Left lobe of liver (tissue), 2 donors: Measurements from ENCODE around the gene CPOX. TPM values are rescaled to one million over a fixed set of nuclear protein-coding genes. Genes with fewer than 3 reads are reported as not detected.
A peak's percentile ranks its signal among the peaks of the same experiment; 100 is the strongest.

ENCODE experiments used
- ATAC-seq: fragments of 200-7000 bp; cut with Tn5 transposase; one replicate; pipeline ENCODE4 v1.9.1; 2020; ENCODE audit warnings: mild to moderate bottlenecking, moderate library complexity
- DNase-seq: peaks from one replicate; pipeline ENCODE4 v3.0.0-alpha.2; 2020; ENCODE audit warnings: low spot score
- total RNA-seq: library from RNA; stranded (reverse); gene quantifications from one replicate; pipeline ENCODE4 v1.2.1, GENCODE V29; 2021
- donor health status: DM: no; HTN: no; CAD: no; lungs with moderate emphysema.
- donor health status: DM: no; HTN: yes; CAD: no.

Gene CPOX
- total RNA-seq, 1 donor from 2014 or later: 34.1 TPM

GRCh38 chr3:98596541-98597500 lies 3.4 kb upstream of the CPOX start:
- no peak for ATAC-seq

GRCh38 chr3:98596087-98596486 lies 2.7 kb upstream of the CPOX start:
- no peak for ATAC-seq
- no peak for DNase-seq

More at GRCh38 chr3:98596541-98597500, 3.4 kb upstream of the CPOX start:
- DNase-seq: no peak

GRCh38 chr3:98594628-98595324 lies 1.4 kb upstream of the CPOX start:
- no peak for DNase-seq
- no peak for ATAC-seq

- no peak for ATAC-seq
- no peak for DNase-seq
Observed at GRCh38 chr3:98592345-98592935, 971 bp downstream of the CPOX start.

- DNase-seq: no peak
Observed at GRCh38 chr3:98589331-98590036, 3.9 kb downstream of the CPOX start.

GRCh38 chr3:98588065-98588464 lies 5.3 kb downstream of the CPOX start:
- no peak for DNase-seq
- no peak for ATAC-seq

More at GRCh38 chr3:98589331-98590036, 3.9 kb downstream of the CPOX start:
- no peak for ATAC-seq

GRCh38 chr3:98587654-98588053 lies 5.8 kb downstream of the CPOX start:
- ATAC-seq (no peak), DNase-seq (no peak)

- DNase-seq (no peak), ATAC-seq (no peak)
Observed at GRCh38 chr3:98584547-98584946, 8.9 kb downstream of the CPOX start.

- no peak for DNase-seq
- ATAC-seq: no peak
Observed at GRCh38 chr3:98583766-98584165, 9.6 kb downstream of the CPOX start.

GRCh38 chr3:98582042-98582441 lies 11.4 kb downstream of the CPOX start:
- DNase-seq (no peak), ATAC-seq (no peak)

GRCh38 chr3:98581474-98581873 lies 11.9 kb downstream of the CPOX start:
- DNase-seq (no peak), ATAC-seq (no peak)

- ATAC-seq (peak; percentile 75), DNase-seq (no peak)
Observed at GRCh38 chr3:98580401-98581386, 12.7 kb downstream of the CPOX start.

GRCh38 chr3:98577178-98577895 lies 16.1 kb downstream of the CPOX start:
- DNase-seq (no peak), ATAC-seq (peak; percentile 26)

- ATAC-seq: no peak
Observed at GRCh38 chr3:98574132-98574531, 19.3 kb downstream of the CPOX start.

GRCh38 chr3:98573181-98573728 lies 20.2 kb downstream of the CPOX start:
- DNase-seq (no peak), ATAC-seq (no peak)

More at GRCh38 chr3:98574132-98574531, 19.3 kb downstream of the CPOX start:
- DNase-seq: no peak

- ATAC-seq: no peak
- DNase-seq: no peak
Observed at GRCh38 chr3:98568402-98568801, 25.0 kb downstream of the CPOX start.

GRCh38 chr3:98567666-98568270 lies 25.6 kb downstream of the CPOX start:
- DNase-seq (no peak), ATAC-seq (no peak)

GRCh38 chr3:98565843-98566242 lies 27.6 kb downstream of the CPOX start:
- ATAC-seq: no peak

More at GRCh38 chr3:98565843-98566242, 27.6 kb downstream of the CPOX start:
- no peak for DNase-seq
